Ishikawa (cell line): Measurements from ENCODE around the gene NFIX.

Experiments used
- CREB1 ChIP-seq: IDR thresholded peaks from 2 replicates; pipeline ENCODE4 v1.6.1; 2012; ENCODE audit warnings: low read depth
- RAD21 ChIP-seq: IDR thresholded peaks from 2 replicates; pipeline ENCODE4 v1.6.1; 2012; ENCODE audit warnings: low read depth
- TAF1 ChIP-seq: IDR thresholded peaks from 2 replicates; pipeline ENCODE4 v1.6.1; 2012; ENCODE audit warnings: low read depth, mild to moderate bottlenecking

DNA sequence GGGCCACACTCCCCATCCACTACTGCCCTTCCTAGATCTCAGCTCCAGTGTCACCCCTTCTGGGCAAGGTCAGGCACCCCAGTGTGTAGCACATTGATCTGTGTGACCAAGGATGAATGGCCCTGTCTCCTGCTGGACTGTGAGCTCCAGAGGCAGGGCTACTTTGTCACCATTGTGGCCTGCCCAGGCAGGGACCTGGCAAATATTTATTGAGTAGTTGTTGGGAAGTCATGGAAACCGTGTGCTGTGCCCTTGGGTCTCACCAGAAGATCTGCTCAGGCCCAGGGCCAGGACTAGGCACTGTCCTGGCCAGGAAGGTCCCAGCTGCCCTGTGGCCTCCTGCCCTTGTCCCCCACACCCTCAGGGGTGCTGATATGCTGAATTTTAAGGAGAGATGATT is 133.3 kb downstream of the NFIX start:
- no peak for TF ChIP-seq TAF1
- no peak for TF ChIP-seq RAD21
- TF ChIP-seq CREB1: no peak
